HG02763 (cell line): ENCODE results near the gene ZNF248.
A peak's percentile ranks its signal among the peaks of the same experiment; 100 is the strongest.
"Not testable (repeated sequence)": the region's sequence is repeated elsewhere in the genome, so short reads cannot be mapped to it uniquely, and the experiment has no call there.

Experiments used
- ATAC-seq: cut with Tn5 transposase; IDR thresholded peaks from one replicate; pipeline ENCODE4 v1.9.1; 2021; ENCODE audit warnings: mild to moderate bottlenecking, moderate library complexity; ENCODE audit not compliant: unreplicated experiment

ZNF248 gene

GRCh38 chr10:37857287-37858211 is at the start of gene ZNF248:
TSS of gene ZNF248 (minus strand) at chr10:37857610. CDS start at chr10:37856310, 1,300 bp downstream.
- peak; percentile 96 for ATAC-seq

DNA sequence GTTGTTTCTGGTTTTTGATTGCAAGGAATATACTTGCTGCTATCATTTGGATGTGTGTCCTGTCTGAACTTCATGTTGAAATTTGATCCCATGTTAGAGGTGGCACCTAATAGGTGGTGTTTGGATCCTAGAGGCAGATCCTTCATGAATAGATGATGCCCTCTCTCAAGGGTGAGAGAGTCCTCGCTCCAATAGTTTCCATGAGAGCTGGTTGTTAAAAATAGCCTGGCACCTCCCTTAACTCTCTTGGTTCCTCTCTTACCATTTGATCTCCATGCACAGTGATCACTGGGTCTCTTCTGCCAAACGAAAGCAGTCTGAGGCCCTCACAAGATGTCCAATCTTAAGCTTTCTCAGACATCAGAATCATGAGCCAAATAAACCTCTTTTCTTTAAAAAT is 49.0 kb upstream of the ZNF248 start:
- ATAC-seq, result no peak

DNA sequence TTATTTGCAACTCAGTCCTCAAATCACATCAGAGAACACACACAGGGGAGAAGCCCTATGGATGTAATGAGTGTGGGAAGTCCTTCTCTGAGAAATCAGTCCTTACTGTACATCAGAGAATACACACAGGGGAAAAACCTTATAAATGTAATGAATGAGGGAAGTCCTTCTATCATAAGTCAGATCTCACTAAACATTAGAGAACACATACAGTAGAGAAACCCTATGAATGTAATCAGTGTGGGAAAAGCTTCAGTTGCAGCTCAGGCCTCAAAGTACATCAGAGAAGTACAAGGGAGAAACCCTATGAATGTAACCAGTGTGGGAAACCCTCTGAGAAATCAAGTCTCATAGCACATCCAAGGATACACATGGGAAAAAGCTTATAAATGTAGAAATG is 39.0 kb upstream of the ZNF248 start:
- ATAC-seq, result no peak

DNA sequence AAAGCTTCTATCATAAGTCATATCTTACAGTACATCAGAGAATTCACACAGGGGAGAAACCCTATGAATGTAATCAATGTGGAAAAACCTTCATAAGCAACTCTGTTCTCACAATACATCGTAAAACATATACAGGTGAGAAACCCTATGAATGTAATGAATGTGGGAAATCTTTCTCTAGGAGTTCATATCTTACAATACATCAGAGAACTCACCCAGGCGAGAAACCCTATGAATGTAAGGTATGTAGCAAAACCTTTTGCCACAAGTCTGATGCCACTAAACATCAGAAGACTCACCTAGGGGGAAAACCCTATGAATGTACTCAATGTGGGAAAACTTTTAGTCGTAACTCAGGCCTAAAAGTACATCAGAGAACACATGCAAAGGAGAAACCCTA is 38.3 kb upstream of the ZNF248 start:
- no peak for ATAC-seq

- ATAC-seq, result no peak
These were observed 28.4 kb upstream of the ZNF248 start for GRCh38 chr10:37885850-37886249.

DNA sequence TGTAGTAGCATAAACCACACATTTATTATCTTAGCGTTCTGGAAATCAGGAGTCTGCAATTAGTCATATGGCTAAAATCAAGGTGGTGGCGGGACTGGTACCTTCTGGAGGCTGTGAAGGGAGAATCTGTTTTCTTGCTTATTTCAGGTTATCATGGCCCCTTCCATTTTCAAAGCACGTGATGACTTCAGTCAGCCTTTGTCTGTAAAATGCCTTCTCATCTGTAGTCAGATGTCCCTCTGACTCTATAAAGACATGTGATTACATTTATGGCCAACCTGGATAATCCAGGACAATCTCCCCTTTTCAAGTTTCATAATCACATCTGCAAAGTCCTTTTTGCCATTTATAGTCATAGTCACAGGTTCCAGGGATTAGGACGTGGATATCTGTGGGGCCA is 15.5 kb upstream of the ZNF248 start:
- ATAC-seq, result no peak

DNA sequence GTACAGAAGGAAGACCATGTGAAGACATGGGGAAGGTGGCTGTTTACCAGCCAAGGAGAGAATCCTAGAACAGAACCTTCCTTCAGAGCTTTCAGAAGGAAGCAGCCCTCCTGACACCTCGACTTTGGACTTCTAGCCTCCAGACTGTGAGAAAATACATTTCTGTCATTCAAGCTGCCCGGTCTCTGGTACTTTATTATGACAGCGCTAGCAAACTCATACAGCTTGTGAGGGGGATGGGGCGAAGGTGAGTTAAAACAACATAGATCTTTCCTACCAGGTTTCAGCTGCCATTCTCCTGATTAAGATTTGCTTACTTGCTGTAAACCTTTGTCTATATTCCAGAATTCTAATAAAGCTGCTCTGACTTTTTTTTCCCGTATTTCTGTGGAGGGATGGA is 14.9 kb upstream of the ZNF248 start:
- no peak for ATAC-seq

GRCh38 chr10:37871568-37872251 is 14.3 kb upstream of the ZNF248 start:
- no peak for ATAC-seq

GRCh38 chr10:37871143-37871542 is 13.7 kb upstream of the ZNF248 start:
- ATAC-seq, result no peak

GRCh38 chr10:37868796-37869195 is 11.4 kb upstream of the ZNF248 start:
- ATAC-seq, result no peak

DNA sequence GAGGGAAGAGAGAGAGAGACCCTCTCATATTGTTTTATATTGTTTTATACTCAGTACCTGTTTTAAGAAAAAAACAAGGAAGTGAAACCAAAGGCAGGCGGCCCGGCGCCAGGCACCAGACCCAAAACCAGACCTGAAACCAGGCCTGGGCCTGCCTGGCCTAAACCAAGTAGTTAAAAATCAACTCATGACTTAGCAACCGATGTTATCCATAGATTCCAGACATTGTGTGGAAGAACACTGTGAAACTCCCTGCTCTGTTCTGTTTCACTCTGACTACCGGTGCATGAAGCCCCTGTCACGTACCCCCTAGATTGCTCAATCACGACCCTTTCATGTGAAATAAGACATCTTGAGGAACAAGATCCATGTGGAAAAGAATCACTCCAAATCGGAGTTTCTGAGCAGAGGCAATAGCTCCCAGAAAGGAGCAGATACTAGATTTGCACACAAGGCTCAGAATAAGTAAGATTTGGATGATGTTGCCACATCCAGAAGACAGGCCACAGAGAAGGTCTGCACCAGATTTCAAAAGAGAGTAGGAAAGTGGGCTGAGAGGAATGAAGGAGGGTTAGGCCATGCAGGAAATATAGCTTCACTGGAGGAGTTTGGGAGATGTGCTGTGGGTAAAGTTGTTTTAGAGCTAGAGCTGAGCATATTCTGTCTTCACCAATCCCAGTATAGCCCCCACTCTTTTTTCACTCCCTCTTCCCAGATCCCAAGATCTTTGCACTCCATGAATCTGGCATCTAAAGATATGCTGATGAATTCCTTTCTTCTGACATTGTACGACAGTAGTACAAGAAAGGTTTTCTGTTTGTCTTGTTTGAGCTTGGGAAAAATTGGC is 8.8 kb upstream of the ZNF248 start:
- ATAC-seq, result peak; percentile 54

DNA sequence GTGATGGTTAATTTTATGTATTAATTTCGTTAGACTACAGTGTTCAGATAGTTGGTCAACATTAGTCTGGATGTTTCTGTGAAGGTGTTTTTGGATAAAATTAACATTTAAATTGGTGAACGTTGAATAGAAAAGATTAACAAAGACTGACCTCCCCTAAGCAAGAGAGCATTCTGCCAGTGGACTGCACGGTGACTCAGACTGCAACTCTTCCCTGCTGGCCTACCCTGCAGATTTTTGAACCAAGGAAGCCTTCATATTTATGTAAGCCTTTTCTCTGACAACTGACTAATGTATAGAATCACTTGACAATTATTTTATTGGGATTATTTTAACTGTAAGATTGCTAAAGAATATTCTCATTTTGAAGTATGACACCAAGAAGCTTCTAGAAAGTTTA is 7.9 kb upstream of the ZNF248 start:
- no peak for ATAC-seq

DNA sequence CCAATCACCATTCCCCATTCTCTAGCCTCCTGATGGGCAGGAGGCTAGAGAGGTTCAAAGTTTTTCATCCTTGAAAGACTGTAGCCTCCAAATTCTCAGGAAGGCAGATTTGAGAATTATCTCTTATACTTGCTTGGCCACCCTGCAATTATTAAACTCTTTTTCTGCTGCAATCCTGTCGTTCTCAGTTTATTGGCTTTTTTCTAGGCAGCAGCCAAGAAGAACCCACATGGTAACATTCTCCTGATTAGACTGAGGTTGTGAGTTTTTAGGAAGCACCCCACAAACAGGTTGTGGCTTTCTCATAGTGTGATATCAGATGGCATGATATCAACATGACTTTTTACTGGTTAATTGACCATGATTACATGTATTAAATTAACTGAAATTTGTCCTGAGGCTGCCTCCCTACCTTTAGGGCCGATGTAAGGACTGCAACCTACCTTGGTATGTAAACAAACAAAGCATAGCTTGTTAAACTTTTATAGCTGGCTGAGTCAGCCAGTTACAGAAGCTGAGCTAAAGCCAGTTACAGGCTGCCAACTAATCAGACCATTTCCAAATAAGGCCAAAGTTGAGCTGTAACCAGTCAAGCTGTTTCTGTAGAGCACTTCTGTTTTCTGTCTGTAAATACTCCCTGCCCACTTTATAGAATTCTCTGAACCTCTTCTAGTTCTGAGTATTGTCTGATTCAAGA is 3.2 kb upstream of the ZNF248 start:
- no peak for ATAC-seq

- not testable (repeated sequence) for ATAC-seq
These were observed 1.9 kb upstream of the ZNF248 start for GRCh38 chr10:37859270-37859669.

DNA sequence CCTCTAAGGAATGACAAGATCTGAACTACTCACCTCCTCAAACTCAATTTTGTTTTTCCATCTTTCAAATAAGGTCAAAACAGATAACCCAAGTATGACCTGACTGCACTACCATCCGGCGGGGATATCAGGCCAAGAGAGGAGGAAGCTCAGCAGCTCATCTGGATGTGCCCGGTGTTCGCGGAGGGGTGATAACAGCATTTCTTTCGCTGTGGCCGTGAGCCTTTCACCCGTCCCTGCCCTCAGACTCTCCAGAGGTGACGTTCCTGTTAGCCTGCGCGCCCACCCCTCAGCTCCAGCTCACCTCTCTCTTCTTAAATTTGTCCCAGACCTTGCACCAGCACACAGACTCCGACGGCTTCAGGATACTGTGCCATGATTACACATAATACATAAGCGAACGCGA is 526 bp downstream of the ZNF248 start:
- peak; percentile 0 for ATAC-seq

- ATAC-seq, result no peak
These were observed 1.8 kb downstream of the ZNF248 start for GRCh38 chr10:37855636-37856035.

DNA sequence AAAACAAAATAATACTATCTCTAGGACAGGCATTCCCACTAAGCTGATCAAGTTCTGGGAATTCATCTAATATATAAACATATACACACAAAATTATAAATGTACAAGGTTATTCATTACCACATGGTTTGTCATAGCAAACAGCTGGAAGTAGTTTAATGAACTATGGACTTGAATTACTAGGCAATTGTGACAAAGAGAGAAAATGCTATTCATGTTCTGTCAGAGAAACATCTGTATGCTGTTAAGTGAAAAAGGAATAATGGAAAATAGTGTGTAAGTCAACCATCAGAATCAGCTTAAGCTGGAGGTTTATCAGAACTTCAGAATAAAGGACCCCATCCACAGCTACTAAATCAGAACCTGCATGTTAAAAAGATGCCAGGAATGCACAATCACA is 2.8 kb downstream of the ZNF248 start:
- no peak for ATAC-seq

GRCh38 chr10:37844644-37845043 is 12.8 kb downstream of the ZNF248 start:
- ATAC-seq, result no peak

DNA sequence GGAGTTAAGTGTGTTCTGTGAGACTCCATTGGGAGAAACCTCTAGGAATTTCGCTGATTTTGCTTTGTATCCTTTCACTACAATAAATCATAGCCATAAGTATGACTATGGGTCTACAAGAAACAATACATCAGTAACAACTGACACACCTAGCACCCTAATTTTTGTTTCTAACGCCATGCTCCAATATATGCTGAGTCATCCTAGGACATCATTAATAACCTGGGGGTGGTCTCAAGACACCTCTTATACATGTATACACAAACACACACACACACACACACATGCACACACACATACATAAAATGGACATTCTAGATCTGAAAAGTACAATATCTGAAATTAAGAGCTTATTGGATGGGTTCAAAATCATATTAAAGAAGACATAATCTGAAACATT is 18.2 kb downstream of the ZNF248 start:
- no peak for ATAC-seq

GRCh38 chr10:37831495-37832333 is 25.7 kb downstream of the ZNF248 start:
- no peak for ATAC-seq
